Prostate gland (tissue), 2 donors: ENCODE results near the gene AFAP1. TPM values are rescaled to one million over a fixed set of nuclear protein-coding genes. Genes with fewer than 3 reads are reported as not detected.

Source experiments
- DNase-seq: peaks from one replicate; pipeline ENCODE4 v3.0.0-alpha.2; 2019; ENCODE audit warnings: low spot score
- H3K27ac ChIP-seq, 2 donors: fragments of 200-600 bp; sonication (generic); 2 replicates each; pipeline ENCODE4 v1.5.1; 2017 to 2019
- H3K27me3 ChIP-seq: fragments of 200-600 bp; sonication (generic); replicated peaks from 2 replicates; pipeline ENCODE4 v1.5.1; 2019; ENCODE audit not compliant: insufficient read depth
- H3K36me3 ChIP-seq, 2 donors: fragments of 200-600 bp; sonication (generic); 1 replicate in 1 of 2; 2 replicates in 1 of 2; pipeline versions ENCODE4 v1.5.1 to v1.8.1; 2017 to 2019
- H3K4me1 ChIP-seq: fragments of 200-600 bp; sonication (generic); replicated peaks from 2 replicates; pipeline ENCODE4 v1.5.1; 2019
- H3K4me3 ChIP-seq, 2 donors: fragments of 200-600 bp; sonication (generic); 2 replicates each; pipeline ENCODE4 v1.5.1; 2017 to 2019
- H3K9me3 ChIP-seq: fragments of 200-600 bp; sonication (generic); 2 replicates; pipeline ENCODE4 v1.5.1; 2017
- CTCF ChIP-seq, 4 experiments: fragments of 200-600 bp in 2 of 4; fragments of 450-650 bp in 2 of 4; sonication (generic) in 2 of 4; IDR thresholded peaks; 1 replicate in 3 of 4; 2 replicates in 1 of 4; pipeline ENCODE4 v1.5.1; 2016 to 2019; ENCODE audit warnings: antibody characterized with exemption in 4 of 4, mild to moderate bottlenecking in 2 of 4, moderate library complexity in 2 of 4
- POLR2A ChIP-seq: fragments of 450-650 bp; IDR thresholded peaks from one replicate; pipeline ENCODE4 v1.6.1; 2016; ENCODE audit warnings: antibody characterized with exemption, mild to moderate bottlenecking
- POLR2AphosphoS5 ChIP-seq: sonication (generic); formaldehyde crosslinking; IDR thresholded peaks from one replicate; pipeline ENCODE4 v1.6.1; 2017; ENCODE audit warnings: antibody characterized with exemption
- WGBS: methylation state at CpG from one replicate; pipeline ENCODE4 v1.1.5; 2018; 5-methylcytosine and 5-hydroxymethylcytosine counted together
- intact Hi-C: fragments of 100-400 bp; cut with DNase I; formaldehyde crosslinking; loops from one replicate; pipeline ENCODE4 v1.14.2; 2022
- total RNA-seq, 2 donors: library from RNA; depleted of rRNA; stranded (reverse); fragments of >200 nt; gene quantifications; one replicate each; pipeline ENCODE4 v1.1.0, GENCODE V29; 2016

The AFAP1 gene
- total RNA-seq, 2 donors from 2014 or later, result 17.5 to 19.8 TPM

GRCh38 chr4:7735961-7736360 is 203.7 kb downstream of the AFAP1 start:
- no peaks in the 10 kb centered on the region for H3K36me3 ChIP-seq

GRCh38 chr4:7735395-7735794 is 204.3 kb downstream of the AFAP1 start:
- intact Hi-C loops, result no loop called here
- no peak for DNase-seq
- Histone ChIP-seq H3K27me3 (no peaks in the 10 kb centered on the region), H3K4me1 (no peaks in the 10 kb centered on the region), H3K27ac (no peak overlapping the region), H3K36me3 (no peaks in the 10 kb centered on the region), H3K9me3 (no peaks in the 10 kb centered on the region), H3K4me3 (no peak overlapping the region)
- no peak for TF ChIP-seq CTCF (IDR thresholded peaks at IDR 0.05)
- no peak for TF ChIP-seq POLR2AphosphoS5
- no peak for TF ChIP-seq POLR2A
- WGBS, result 93% methylated on average over 5 of the region's 5 CpGs

More at GRCh38 chr4:7735961-7736360, 203.7 kb downstream of the AFAP1 start:
- Histone ChIP-seq H3K27ac (no peak overlapping the region), H3K27me3 (no peaks in the 10 kb centered on the region), H3K4me3 (no peak overlapping the region), H3K4me1 (no peaks in the 10 kb centered on the region), H3K9me3 (no peaks in the 10 kb centered on the region)
- 95% methylated on average over 7 of the region's 8 CpGs for WGBS
- DNase-seq, result no peak
- TF ChIP-seq POLR2A (no peak), CTCF (IDR thresholded peaks at IDR 0.05) (no peak), POLR2AphosphoS5 (no peak)
- intact Hi-C loops, result no loop called here

- Histone ChIP-seq H3K36me3 (no peaks in the 10 kb centered on the region), H3K4me1 (no peaks in the 10 kb centered on the region), H3K4me3 (no peak overlapping the region), H3K27me3 (no peaks in the 10 kb centered on the region), H3K27ac (no peak overlapping the region), H3K9me3 (no peaks in the 10 kb centered on the region)
- TF ChIP-seq CTCF (IDR thresholded peaks at IDR 0.05), result no peak
- TF ChIP-seq POLR2A, result no peak
- TF ChIP-seq POLR2AphosphoS5, result no peak
- WGBS, result 67% methylated on average over 20 of the region's 20 CpGs
- no peak for DNase-seq
- intact Hi-C loops, result no loop called here
These were observed 204.9 kb downstream of the AFAP1 start for GRCh38 chr4:7734651-7735260.

- no peak for DNase-seq
- no peak overlapping the region for H3K27ac ChIP-seq
- H3K27me3 ChIP-seq, result no peaks in the 10 kb centered on the region
- H3K4me1 ChIP-seq, result no peaks in the 10 kb centered on the region
- no peaks in the 10 kb centered on the region for H3K36me3 ChIP-seq
- H3K9me3 ChIP-seq, result no peaks in the 10 kb centered on the region
- 66% methylated on average over 26 of the region's 26 CpGs for WGBS
- no peak overlapping the region for H3K4me3 ChIP-seq
- intact Hi-C loops, result no loop called here
- TF ChIP-seq POLR2AphosphoS5 (no peak), POLR2A (no peak), CTCF (IDR thresholded peaks at IDR 0.05) (no peak)
These were observed 205.6 kb downstream of the AFAP1 start for GRCh38 chr4:7733801-7734650.

GRCh38 chr4:7733201-7733600 is 206.5 kb downstream of the AFAP1 start:
- Histone ChIP-seq H3K9me3 (no peaks in the 10 kb centered on the region), H3K27ac (no peak overlapping the region), H3K27me3 (no peaks in the 10 kb centered on the region), H3K4me3 (no peak overlapping the region), H3K4me1 (no peaks in the 10 kb centered on the region), H3K36me3 (no peaks in the 10 kb centered on the region)
- intact Hi-C loops, result no loop called here
- TF ChIP-seq POLR2A (no peak), CTCF (IDR thresholded peaks at IDR 0.05) (no peak), POLR2AphosphoS5 (no peak)
- DNase-seq, result no peak
- WGBS, result 88% methylated on average over 17 of the region's 17 CpGs
